Testis (tissue), 3 donors: ENCODE results near the gene INO80E. TPM values are rescaled to one million over a fixed set of nuclear protein-coding genes. Genes with fewer than 3 reads are reported as not detected.

Experiments used
- DNase-seq: peaks from one replicate; pipeline ENCODE4 v3.0.0-alpha.2; 2019
- H3K27ac ChIP-seq, 2 donors: fragments of 200-600 bp; sonication (generic); one replicate each; pipeline ENCODE4 v1.5.1; 2019
- H3K27me3 ChIP-seq: fragments of 200-600 bp; sonication (generic); one replicate; pipeline ENCODE4 v1.5.1; 2019
- H3K36me3 ChIP-seq: fragments of 200-600 bp; sonication (generic); one replicate; pipeline ENCODE4 v1.5.1; 2017; ENCODE audit warnings: low read depth; ENCODE audit errors: missing control alignments
- H3K4me1 ChIP-seq: fragments of 200-600 bp; sonication (generic); one replicate; pipeline ENCODE4 v1.5.1; 2019
- H3K4me3 ChIP-seq, 2 donors: fragments of 200-600 bp; sonication (generic); one replicate each; pipeline ENCODE4 v1.5.1; 2017 to 2019
- H3K9me3 ChIP-seq: fragments of 200-600 bp; sonication (generic); one replicate; pipeline ENCODE4 v1.5.1; 2017
- CTCF ChIP-seq, 3 experiments: fragments of 450-650 bp in 2 of 3; fragments of 200-600 bp in 1 of 3; sonication (generic) in 1 of 3; IDR thresholded peaks; one replicate each; pipeline ENCODE4 v1.5.1; 2016 to 2019; ENCODE audit warnings: antibody characterized with exemption in 3 of 3, mild to moderate bottlenecking in 2 of 3, moderate library complexity in 1 of 3
- POLR2A ChIP-seq: fragments of 450-650 bp; IDR thresholded peaks from one replicate; pipeline ENCODE4 v1.6.1; 2017; ENCODE audit warnings: antibody characterized with exemption, mild to moderate bottlenecking, moderate library complexity
- WGBS, 2 donors: methylation state at CpG; one replicate each; pipeline ENCODE4 v1.1.5; 2018; 5-methylcytosine and 5-hydroxymethylcytosine counted together
- intact Hi-C: fragments of 100-400 bp; cut with DNase I; formaldehyde crosslinking; loops from one replicate; pipeline ENCODE4 v1.15.1; 2023; ENCODE audit warnings: low total_unique reads
- polyA plus RNA-seq: library from polyadenylated mRNA; stranded (reverse); fragments of 350-450 nt; fragmentation: Illumina TruSeq; extraction: RNeasy Lipid Tissue Mini Kit (QIAGEN cat#74804); gene quantifications from one replicate; pipeline ENCODE4 v1.2.3, GENCODE V29; 2014; ENCODE audit warnings: low read depth, low replicate concordance; ENCODE audit not compliant: insufficient read depth
- total RNA-seq, 2 donors: library from RNA; depleted of rRNA; stranded (reverse); fragments of >200 nt; gene quantifications; one replicate each; pipeline ENCODE4 v1.2.3, GENCODE V29; 2016

INO80E gene
- total and polyA plus RNA-seq, 3 donors from 2014 or later: 64.0 to 98.1 (median 72.3) TPM

DNA sequence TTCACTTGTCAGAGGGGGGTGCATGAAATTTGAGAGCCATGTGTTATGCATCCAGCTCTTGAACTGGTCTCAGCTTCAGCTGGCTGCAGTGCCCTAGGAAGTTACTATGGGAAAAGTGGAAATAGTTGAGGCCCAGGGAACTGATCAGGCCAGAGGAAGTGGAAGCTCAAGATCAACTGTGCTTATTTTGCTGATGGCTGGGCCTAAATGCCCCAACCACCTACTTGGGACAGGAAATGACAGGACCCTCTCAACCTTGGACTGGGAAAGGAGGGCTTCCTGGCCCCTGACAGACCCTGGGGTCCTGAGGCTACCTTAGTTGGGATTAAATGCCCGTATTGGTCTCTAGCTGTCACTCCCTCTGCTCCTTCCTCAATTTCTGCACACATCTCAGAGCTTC is 23.5 kb upstream of the INO80E start:
- no peak for DNase-seq
- no peak overlapping the region for H3K27ac ChIP-seq

GRCh38 chr16:29972992-29973383 is 23.1 kb upstream of the INO80E start:
- no peaks in the 10 kb centered on the region for H3K9me3 ChIP-seq
- WGBS, 2 donors: 35 to 57% methylated on average over 6 of the region's 6 CpGs
- no peaks in the 10 kb centered on the region for H3K36me3 ChIP-seq
- no peak for DNase-seq
- intact Hi-C loops: no loop called here
- H3K4me3 ChIP-seq: peak overlapping the region; percentile 90 to 96
- no peaks in the 10 kb centered on the region for H3K27me3 ChIP-seq
- TF ChIP-seq CTCF (IDR thresholded peaks at IDR 0.05) (no peak), POLR2A (no peak)
- H3K27ac ChIP-seq: peak overlapping the region in 1 of 2 donors; percentile 95
- H3K4me1 ChIP-seq: peaks cover 24% of the 10 kb centered on the region

More for the DNA sequence above, 23.5 kb upstream of the INO80E start:
- H3K9me3 ChIP-seq: no peaks in the 10 kb centered on the region
- 83 to 100% methylated on average over 1 of the region's 1 CpG for WGBS, 2 donors
- no peaks in the 10 kb centered on the region for H3K27me3 ChIP-seq
- TF ChIP-seq CTCF (IDR thresholded peaks at IDR 0.05) (no peak), POLR2A (no peak)
- peaks cover 24% of the 10 kb centered on the region for H3K4me1 ChIP-seq
- intact Hi-C loops: no loop called here
- no peaks in the 10 kb centered on the region for H3K36me3 ChIP-seq
- H3K4me3 ChIP-seq: no peak overlapping the region

DNA sequence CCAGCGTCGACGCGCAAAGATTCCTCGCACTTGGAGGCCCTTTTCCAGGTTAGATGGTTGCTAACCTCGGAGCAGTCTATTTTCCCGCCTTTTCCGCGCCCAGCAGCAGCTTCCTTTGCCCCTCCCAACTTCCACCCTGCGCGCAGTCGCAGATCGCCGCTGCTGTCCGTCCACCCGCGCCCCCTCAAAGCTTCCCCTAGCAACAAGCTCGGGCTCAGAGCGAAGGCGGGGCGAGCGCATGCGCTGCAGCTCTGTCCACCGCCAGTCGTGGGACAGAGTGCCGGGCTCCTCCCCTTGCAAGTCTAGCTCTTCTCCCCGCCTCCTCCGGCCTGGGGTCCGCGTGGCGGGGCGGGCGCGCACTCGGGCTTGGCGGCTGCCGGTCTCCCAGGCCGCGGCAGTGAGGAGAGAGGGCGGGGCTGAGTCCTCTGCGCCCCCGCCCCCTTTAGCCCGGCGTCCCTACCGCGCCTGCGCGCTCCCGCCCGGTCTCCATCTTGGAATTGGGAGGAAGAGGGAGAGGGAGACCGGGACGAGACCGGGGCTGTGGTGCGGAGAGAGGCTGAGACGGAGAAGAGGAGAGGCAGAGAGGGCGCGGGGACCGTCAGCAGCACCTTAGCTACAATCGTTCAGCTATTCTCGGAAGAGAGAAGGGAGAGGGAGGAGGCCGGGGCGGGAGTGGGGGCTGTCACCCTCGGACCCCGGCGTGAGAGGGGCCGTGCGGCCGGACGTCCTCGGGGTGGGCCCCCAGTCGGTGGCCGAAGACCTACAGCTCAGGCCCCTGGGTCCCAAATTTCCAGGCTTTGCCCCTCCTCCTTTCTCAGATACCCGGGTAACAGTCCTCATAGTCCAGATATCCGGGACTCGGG is 22.4 kb upstream of the INO80E start, which contains the start of gene TAOK2:
TAOK2 (plus strand) TSS at position 485 of the 863 bp plus-strand sequence. CDS start 3,905 bp downstream, outside the sequence.
- 1 to 4% methylated on average over 26 to 75 of the region's 75 CpGs for WGBS, 2 donors
- no peaks in the 10 kb centered on the region for H3K27me3 ChIP-seq
- H3K9me3 ChIP-seq: no peaks in the 10 kb centered on the region
- intact Hi-C loops: no loop called here
- DNase-seq: peak; percentile 98
- TF ChIP-seq POLR2A (peak; percentile 84), CTCF (IDR thresholded peaks at IDR 0.05) (no peak)
- peak within 1 kb of the TSS; percentile 69 to 95 for H3K27ac ChIP-seq
- H3K4me3 ChIP-seq: peak within 1 kb of the TSS; percentile 90 to 96
- peaks cover 24% of the 10 kb centered on the region for H3K4me1 ChIP-seq
- H3K36me3 ChIP-seq: no peaks in the 10 kb centered on the region

GRCh38 chr16:29974291-29975133 is 21.5 kb upstream of the INO80E start:
- WGBS, 2 donors: 1 to 2% methylated on average over 23 to 31 of the region's 31 CpGs
- H3K4me3 ChIP-seq: peak overlapping the region; percentile 90 to 96
- H3K27ac ChIP-seq: peak overlapping the region; percentile 69 to 95
- no peaks in the 10 kb centered on the region for H3K9me3 ChIP-seq
- DNase-seq: peak; percentile 26
- peaks cover 24% of the 10 kb centered on the region for H3K4me1 ChIP-seq
- intact Hi-C loops: no loop called here
- TF ChIP-seq CTCF (IDR thresholded peaks at IDR 0.05) (no peak), POLR2A (no peak)
- no peaks in the 10 kb centered on the region for H3K27me3 ChIP-seq
- no peaks in the 10 kb centered on the region for H3K36me3 ChIP-seq
